ENCODE data around the gene ADRA2B. TPM values are rescaled to one million over a fixed set of nuclear protein-coding genes. Genes with fewer than 3 reads are reported as not detected.

Gene ADRA2B
- total and polyA plus RNA-seq, 2 experiments from 2014 or later: 28.5 to 61.8 TPM

GRCh38 chr2:96100893-96101304 is 15.5 kb downstream of the ADRA2B start:
- Histone ChIP-seq H3K9me3 (ENCODE audit: low read depth) (no peaks in the 10 kb centered on the region), H3K27ac (no peak overlapping the region), H3K4me3 (no peak overlapping the region), H3K4me1 (ENCODE audit: low read depth) (peaks cover 43% of the 10 kb centered on the region), H3K27me3 (no peaks in the 10 kb centered on the region), H3K36me3 (no peaks in the 10 kb centered on the region)
- no peak for DNase-seq (ENCODE audit: low read depth in 1 of 2, low spot score in 1 of 2)
- TF ChIP-seq, protein P1, sequence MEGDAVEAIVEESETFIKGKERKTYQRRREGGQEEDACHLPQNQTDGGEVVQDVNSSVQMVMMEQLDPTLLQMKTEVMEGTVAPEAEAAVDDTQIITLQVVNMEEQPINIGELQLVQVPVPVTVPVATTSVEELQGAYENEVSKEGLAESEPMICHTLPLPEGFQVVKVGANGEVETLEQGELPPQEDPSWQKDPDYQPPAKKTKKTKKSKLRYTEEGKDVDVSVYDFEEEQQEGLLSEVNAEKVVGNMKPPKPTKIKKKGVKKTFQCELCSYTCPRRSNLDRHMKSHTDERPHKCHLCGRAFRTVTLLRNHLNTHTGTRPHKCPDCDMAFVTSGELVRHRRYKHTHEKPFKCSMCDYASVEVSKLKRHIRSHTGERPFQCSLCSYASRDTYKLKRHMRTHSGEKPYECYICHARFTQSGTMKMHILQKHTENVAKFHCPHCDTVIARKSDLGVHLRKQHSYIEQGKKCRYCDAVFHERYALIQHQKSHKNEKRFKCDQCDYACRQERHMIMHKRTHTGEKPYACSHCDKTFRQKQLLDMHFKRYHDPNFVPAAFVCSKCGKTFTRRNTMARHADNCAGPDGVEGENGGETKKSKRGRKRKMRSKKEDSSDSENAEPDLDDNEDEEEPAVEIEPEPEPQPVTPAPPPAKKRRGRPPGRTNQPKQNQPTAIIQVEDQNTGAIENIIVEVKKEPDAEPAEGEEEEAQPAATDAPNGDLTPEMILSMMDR (IDR thresholded peaks at IDR 0.05; ENCODE audit: low read depth, low read length): no peak

DNA sequence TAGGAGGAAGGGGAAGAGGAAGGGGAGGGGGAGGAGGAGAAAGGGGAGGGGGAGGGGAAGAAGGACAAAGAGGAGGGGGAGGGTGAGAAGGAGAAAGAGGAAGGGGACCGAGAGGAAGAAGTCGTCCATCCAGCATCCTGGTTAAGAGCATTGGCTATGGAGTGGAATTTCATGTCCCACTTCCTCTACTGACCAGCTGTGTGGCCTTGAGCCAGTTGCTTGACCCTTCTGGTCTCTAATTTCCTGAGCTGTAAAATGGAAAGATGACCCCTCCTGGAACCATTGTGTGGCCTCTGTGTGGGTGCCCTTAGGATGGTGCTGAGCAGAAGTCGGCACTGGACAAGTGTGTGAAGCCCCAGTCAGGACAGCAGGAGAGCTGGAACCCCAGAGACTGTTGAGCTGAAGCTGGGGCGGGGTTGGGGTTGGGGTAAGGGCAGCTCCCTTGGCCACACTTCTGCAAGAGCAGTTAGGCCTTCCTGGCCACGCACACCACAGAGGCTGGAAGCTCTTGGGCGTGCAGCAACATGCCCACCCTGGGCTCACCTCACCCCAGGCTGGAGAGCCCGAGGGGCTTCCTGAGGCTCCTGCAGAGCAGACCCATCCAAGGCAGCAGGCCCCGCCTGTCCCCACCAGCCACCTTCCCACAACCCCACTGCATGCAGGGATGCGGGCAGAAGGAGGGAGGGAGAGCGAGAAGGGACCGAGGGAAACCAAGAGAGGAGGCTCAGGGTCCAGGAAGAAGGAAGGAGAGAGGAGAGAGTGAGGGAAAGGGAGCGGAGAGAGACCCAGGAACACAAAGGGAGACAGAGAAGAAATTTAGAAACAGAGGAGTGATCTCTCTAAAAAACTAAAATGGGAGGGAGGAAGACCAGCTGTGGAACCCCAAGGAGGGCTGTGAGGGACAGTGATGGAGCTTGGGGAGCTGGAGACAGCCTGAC is 16.2 kb downstream of the ADRA2B start:
- TF ChIP-seq, protein P1 (IDR thresholded peaks at IDR 0.05; ENCODE audit: low read depth, low read length): no peak
- H3K4me1 ChIP-seq (ENCODE audit: low read depth): peaks cover 43% of the 10 kb centered on the region
- no peak for DNase-seq (ENCODE audit: low read depth in 1 of 2, low spot score in 1 of 2)
- no peaks in the 10 kb centered on the region for H3K36me3 ChIP-seq
- H3K9me3 ChIP-seq (ENCODE audit: low read depth): no peaks in the 10 kb centered on the region
- H3K27me3 ChIP-seq: no peaks in the 10 kb centered on the region
- H3K4me3 ChIP-seq: no peak overlapping the region
- no peak overlapping the region for H3K27ac ChIP-seq

GRCh38 chr2:96098900-96099590 is 17.3 kb downstream of the ADRA2B start:
- TF ChIP-seq, protein P1 (IDR thresholded peaks at IDR 0.05; ENCODE audit: low read depth, low read length): no peak
- Histone ChIP-seq H3K4me3 (no peak overlapping the region), H3K9me3 (ENCODE audit: low read depth) (no peaks in the 10 kb centered on the region), H3K27me3 (no peaks in the 10 kb centered on the region), H3K36me3 (no peaks in the 10 kb centered on the region), H3K4me1 (ENCODE audit: low read depth) (peaks cover 37% of the 10 kb centered on the region), H3K27ac (peak overlapping the region; percentile 68)
- DNase-seq (ENCODE audit: low read depth in 1 of 2, low spot score in 1 of 2): peak in 1 of 2 donors; percentile 59

GRCh38 chr2:96097951-96098823 is 18.2 kb downstream of the ADRA2B start:
- no peak overlapping the region for H3K4me3 ChIP-seq
- H3K4me1 ChIP-seq (ENCODE audit: low read depth): peaks cover 32% of the 10 kb centered on the region
- peak overlapping the region; percentile 68 for H3K27ac ChIP-seq
- TF ChIP-seq, protein P1 (IDR thresholded peaks at IDR 0.05; ENCODE audit: low read depth, low read length): no peak
- DNase-seq (ENCODE audit: low read depth in 1 of 2, low spot score in 1 of 2): no peak
- no peaks in the 10 kb centered on the region for H3K27me3 ChIP-seq
- H3K9me3 ChIP-seq (ENCODE audit: low read depth): no peaks in the 10 kb centered on the region
- H3K36me3 ChIP-seq: no peaks in the 10 kb centered on the region

GRCh38 chr2:96097441-96097840 is 18.9 kb downstream of the ADRA2B start:
- Histone ChIP-seq H3K36me3 (no peaks in the 10 kb centered on the region), H3K9me3 (ENCODE audit: low read depth) (no peaks in the 10 kb centered on the region), H3K4me3 (no peak overlapping the region), H3K4me1 (ENCODE audit: low read depth) (peaks cover 25% of the 10 kb centered on the region), H3K27me3 (no peaks in the 10 kb centered on the region), H3K27ac (peak overlapping the region; percentile 68)
- TF ChIP-seq, protein P1 (IDR thresholded peaks at IDR 0.05; ENCODE audit: low read depth, low read length): no peak
- no peak for DNase-seq (ENCODE audit: low read depth in 1 of 2, low spot score in 1 of 2)
